Sigmoid colon (tissue), 7 donors: ENCODE data around the gene C20orf173. TPM values are rescaled to one million over a fixed set of nuclear protein-coding genes. Genes with fewer than 3 reads are reported as not detected.

Source experiments
- DNase-seq: peaks from one replicate; pipeline ENCODE4 v3.0.0-alpha.2; 2019
- H3K27ac ChIP-seq, 4 donors: fragments of 200-600 bp; sonication (generic); one replicate each; pipeline ENCODE4 v1.5.1; 2016 to 2019; ENCODE audit warnings: mild to moderate bottlenecking in 1 of 4
- H3K27me3 ChIP-seq, 3 donors: fragments of 200-600 bp; sonication (generic); one replicate each; pipeline ENCODE4 v1.5.1; 2019; ENCODE audit warnings: mild to moderate bottlenecking in 1 of 3
- H3K36me3 ChIP-seq, 4 donors: fragments of 200-600 bp; sonication (generic); one replicate each; pipeline ENCODE4 v1.5.1; 2016 to 2019
- H3K4me1 ChIP-seq, 4 donors: fragments of 200-600 bp; sonication (generic); one replicate each; pipeline ENCODE4 v1.5.1; 2017 to 2019
- H3K4me3 ChIP-seq, 4 donors: fragments of 200-600 bp; sonication (generic); one replicate each; pipeline ENCODE4 v1.5.1; 2017 to 2019; ENCODE audit warnings: mild to moderate bottlenecking in 2 of 4, moderate library complexity in 1 of 4
- H3K9me3 ChIP-seq, 4 donors: fragments of 200-600 bp in 3 of 4; sonication (generic) in 3 of 4; one replicate each; pipeline versions ENCODE4 v1.5.1 to v1.6.1; 2013 to 2019
- EP300 ChIP-seq, 4 donors: sonication (generic); formaldehyde crosslinking; IDR thresholded peaks; one replicate each; pipeline ENCODE4 v1.6.1; 2017; ENCODE audit warnings: antibody characterized with exemption in 4 of 4
- POLR2A ChIP-seq, 2 donors: fragments of 450-650 bp; IDR thresholded peaks; one replicate each; pipeline ENCODE4 v1.6.1; 2016; ENCODE audit warnings: antibody characterized with exemption in 2 of 2, mild to moderate bottlenecking in 2 of 2, moderate library complexity in 2 of 2
- POLR2AphosphoS5 ChIP-seq, 4 donors: sonication (generic); formaldehyde crosslinking; IDR thresholded peaks; one replicate each; pipeline ENCODE4 v1.6.1; 2017; ENCODE audit warnings: antibody characterized with exemption in 4 of 4
- WGBS, 2 donors: extraction: QIAGEN DNeasy Blood & Tissue Kit; methylation state at CpG; one replicate each; pipeline ENCODE4 v1.1.7; 2013; 5-methylcytosine and 5-hydroxymethylcytosine counted together
- intact Hi-C: fragments of 100-400 bp; cut with DNase I; formaldehyde crosslinking; loops from one replicate; pipeline ENCODE4 v1.15.1; 2023
- polyA plus RNA-seq, 3 donors: library from polyadenylated mRNA; stranded (reverse); fragments of 200-250 nt; gene quantifications; one replicate each; pipeline ENCODE4 v1.2.3, GENCODE V29; 2013
- total RNA-seq, 4 donors: library from RNA; depleted of rRNA; stranded (reverse); fragments of >200 nt; gene quantifications; one replicate each; pipeline ENCODE4 v1.1.0, GENCODE V29; 2016
- TF ChIP-seq, protein P1 (sequence below), 4 experiments: fragments of 450-650 bp in 3 of 4; fragments of 200-600 bp in 1 of 4; IDR thresholded peaks; one replicate each; pipeline ENCODE4 v1.5.1; 2016 to 2019; ENCODE audit warnings: antibody characterized with exemption in 4 of 4, mild to moderate bottlenecking in 3 of 4, moderate library complexity in 2 of 4
- donor health status: healthy with polysubstance abuse.
- donor health status: Bipolar disorder and iron deficiency.
- donor health status: healthy.

The C20orf173 gene
- total and polyA plus RNA-seq, 7 donors, result not detected

DNA sequence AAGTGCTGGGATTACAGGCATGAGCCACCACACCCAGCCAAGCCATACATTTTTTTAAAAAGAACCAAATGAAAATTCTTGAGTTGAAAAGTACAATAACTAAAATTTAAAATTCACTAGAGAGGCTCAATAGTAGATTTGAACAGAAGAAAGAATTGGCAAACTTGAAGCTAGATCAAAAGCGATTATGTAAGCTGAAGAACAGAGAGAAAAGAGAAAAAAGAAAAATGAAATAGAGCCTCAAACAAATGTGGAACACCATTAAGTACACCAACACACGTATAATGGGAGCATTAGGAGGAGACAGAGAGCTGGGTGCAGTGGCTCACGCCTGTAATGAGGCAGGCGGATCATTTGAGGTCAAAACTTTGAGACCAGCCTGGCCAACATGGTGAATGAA is 43.4 kb upstream of the C20orf173 start:
- Histone ChIP-seq H3K27me3 (no peaks in the 10 kb centered on the region), H3K4me3 (no peak overlapping the region), H3K9me3 (peaks cover 0 to 6% (median under 1%) of the 10 kb centered on the region in 4 donors), H3K4me1 (no peaks in the 10 kb centered on the region), H3K36me3 (no peaks in the 10 kb centered on the region), H3K27ac (no peak overlapping the region)
- intact Hi-C loops, result no loop called here
- no peak for TF ChIP-seq EP300 (IDR thresholded peaks at IDR 0.05)
- TF ChIP-seq POLR2AphosphoS5 (IDR thresholded peaks at IDR 0.05), result no peak
- TF ChIP-seq, protein P1, sequence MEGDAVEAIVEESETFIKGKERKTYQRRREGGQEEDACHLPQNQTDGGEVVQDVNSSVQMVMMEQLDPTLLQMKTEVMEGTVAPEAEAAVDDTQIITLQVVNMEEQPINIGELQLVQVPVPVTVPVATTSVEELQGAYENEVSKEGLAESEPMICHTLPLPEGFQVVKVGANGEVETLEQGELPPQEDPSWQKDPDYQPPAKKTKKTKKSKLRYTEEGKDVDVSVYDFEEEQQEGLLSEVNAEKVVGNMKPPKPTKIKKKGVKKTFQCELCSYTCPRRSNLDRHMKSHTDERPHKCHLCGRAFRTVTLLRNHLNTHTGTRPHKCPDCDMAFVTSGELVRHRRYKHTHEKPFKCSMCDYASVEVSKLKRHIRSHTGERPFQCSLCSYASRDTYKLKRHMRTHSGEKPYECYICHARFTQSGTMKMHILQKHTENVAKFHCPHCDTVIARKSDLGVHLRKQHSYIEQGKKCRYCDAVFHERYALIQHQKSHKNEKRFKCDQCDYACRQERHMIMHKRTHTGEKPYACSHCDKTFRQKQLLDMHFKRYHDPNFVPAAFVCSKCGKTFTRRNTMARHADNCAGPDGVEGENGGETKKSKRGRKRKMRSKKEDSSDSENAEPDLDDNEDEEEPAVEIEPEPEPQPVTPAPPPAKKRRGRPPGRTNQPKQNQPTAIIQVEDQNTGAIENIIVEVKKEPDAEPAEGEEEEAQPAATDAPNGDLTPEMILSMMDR (IDR thresholded peaks at IDR 0.05), result no peak
- TF ChIP-seq POLR2A (IDR thresholded peaks at IDR 0.05), result no peak
- WGBS, 2 donors, result 93 to 98% methylated on average over 4 of the region's 4 CpGs
- no peak for DNase-seq

DNA sequence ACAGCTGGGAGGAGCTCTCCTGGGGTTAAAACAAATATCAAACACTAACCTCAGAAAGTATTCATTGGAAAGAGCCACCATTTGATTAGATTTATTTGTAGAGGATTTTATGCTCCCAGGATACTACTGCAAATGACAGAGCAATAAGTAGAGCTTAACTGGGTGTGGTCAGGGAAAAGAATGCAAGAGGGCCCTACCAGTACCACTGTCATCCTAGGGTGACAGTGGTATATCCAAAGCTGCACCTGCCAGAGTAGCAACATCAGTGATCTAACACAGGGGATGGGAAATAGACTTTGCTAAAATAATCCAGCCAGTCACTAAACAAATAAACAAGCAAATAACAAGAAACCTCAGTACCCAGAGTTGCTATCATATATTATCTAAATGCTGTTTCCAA is 42.1 kb upstream of the C20orf173 start:
- no peak for DNase-seq
- Histone ChIP-seq H3K27me3 (no peaks in the 10 kb centered on the region), H3K9me3 (peaks cover 0 to 6% (median under 1%) of the 10 kb centered on the region in 4 donors), H3K36me3 (no peaks in the 10 kb centered on the region), H3K4me1 (no peaks in the 10 kb centered on the region), H3K4me3 (no peak overlapping the region), H3K27ac (no peak overlapping the region)
- intact Hi-C loops, result no loop called here
- TF ChIP-seq, protein P1 (IDR thresholded peaks at IDR 0.05), result no peak
- no peak for TF ChIP-seq POLR2A (IDR thresholded peaks at IDR 0.05)
- no peak for TF ChIP-seq EP300 (IDR thresholded peaks at IDR 0.05)
- no peak for TF ChIP-seq POLR2AphosphoS5 (IDR thresholded peaks at IDR 0.05)

DNA sequence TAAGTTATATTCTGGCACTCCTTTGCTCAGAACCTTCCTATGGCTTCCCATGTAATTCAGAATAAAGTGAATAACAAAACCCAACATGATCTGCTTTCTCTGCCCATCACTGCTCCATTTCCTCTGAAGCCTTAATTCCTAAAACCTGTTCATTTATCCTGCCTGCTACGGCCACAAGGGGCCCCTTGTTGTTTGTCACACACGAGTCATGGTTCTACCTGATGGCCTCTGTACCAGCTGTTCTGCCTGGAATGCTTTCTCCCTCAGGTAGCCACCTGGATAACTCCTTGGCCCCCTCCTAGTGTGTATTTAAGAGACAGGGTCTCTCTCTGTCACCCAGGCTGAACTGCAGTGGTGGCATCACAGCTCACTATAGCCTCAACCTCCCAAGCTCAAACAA is 39.2 kb upstream of the C20orf173 start:
- Histone ChIP-seq H3K27me3 (no peaks in the 10 kb centered on the region), H3K9me3 (peaks cover 0 to 6% (median under 1%) of the 10 kb centered on the region in 4 donors), H3K36me3 (no peaks in the 10 kb centered on the region), H3K4me1 (no peaks in the 10 kb centered on the region), H3K4me3 (no peak overlapping the region), H3K27ac (no peak overlapping the region)
- no peak for DNase-seq
- TF ChIP-seq, protein P1 (IDR thresholded peaks at IDR 0.05), result no peak
- TF ChIP-seq EP300 (IDR thresholded peaks at IDR 0.05) (no peak), POLR2AphosphoS5 (IDR thresholded peaks at IDR 0.05) (no peak), POLR2A (IDR thresholded peaks at IDR 0.05) (no peak)
- 2 to 17% methylated on average over 2 of the region's 2 CpGs for WGBS, 2 donors
- intact Hi-C loops, result no loop called here

DNA sequence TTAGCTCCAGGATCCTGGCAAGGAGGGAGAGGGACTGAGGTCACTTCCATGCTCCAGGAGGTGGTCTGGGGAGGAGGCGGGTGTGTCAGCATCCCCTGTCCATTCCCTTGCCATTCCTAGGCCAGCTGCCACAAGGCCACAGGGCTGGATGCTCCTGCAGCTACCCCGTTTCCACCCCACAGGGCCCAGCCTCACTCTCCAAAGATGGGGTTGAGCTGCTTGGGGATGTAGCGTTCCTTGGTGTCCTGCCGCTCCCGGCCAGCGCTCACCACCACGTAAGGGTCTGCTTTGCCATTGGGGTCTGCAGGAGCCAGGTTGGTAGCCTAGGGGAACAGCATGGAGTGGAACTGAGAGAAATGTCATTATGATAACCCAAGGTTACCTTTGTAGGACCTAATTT is 35.5 kb upstream of the C20orf173 start:
- intact Hi-C loops, result no loop called here
- WGBS, 2 donors, result 94 to 96% methylated on average over 7 of the region's 7 CpGs
- no peak for DNase-seq
- TF ChIP-seq, protein P1 (IDR thresholded peaks at IDR 0.05), result no peak
- TF ChIP-seq POLR2AphosphoS5 (IDR thresholded peaks at IDR 0.05), result no peak
- TF ChIP-seq POLR2A (IDR thresholded peaks at IDR 0.05), result no peak
- TF ChIP-seq EP300 (IDR thresholded peaks at IDR 0.05), result no peak
- H3K27me3 ChIP-seq, result no peaks in the 10 kb centered on the region
- H3K4me1 ChIP-seq, result peaks cover 0 to 4% (median 0%) of the 10 kb centered on the region in 4 donors
- H3K9me3 ChIP-seq, result no peaks in the 10 kb centered on the region
- no peak overlapping the region for H3K4me3 ChIP-seq
- no peaks in the 10 kb centered on the region for H3K36me3 ChIP-seq
- no peak overlapping the region for H3K27ac ChIP-seq

DNA sequence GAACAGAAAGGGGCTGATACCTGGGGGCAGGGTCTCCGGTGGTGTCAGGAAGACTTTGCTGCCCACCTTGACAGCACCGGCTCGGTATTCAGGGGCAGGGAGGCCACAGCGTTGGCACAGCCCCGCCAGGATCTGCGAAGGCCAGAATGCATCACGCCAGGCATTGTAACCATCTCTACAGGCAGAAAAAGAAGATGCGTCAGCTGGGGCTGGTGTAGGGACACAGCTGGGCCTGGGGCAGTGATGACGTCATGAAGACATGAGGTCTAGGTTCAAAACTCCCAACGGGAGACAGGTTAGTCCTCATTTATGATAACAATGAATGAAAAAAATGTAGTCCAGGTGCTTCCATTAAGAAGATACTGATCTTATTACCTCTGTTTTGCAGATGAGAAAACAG is 34.4 kb upstream of the C20orf173 start:
- TF ChIP-seq POLR2AphosphoS5 (IDR thresholded peaks at IDR 0.05) (no peak), POLR2A (IDR thresholded peaks at IDR 0.05) (no peak), EP300 (IDR thresholded peaks at IDR 0.05) (no peak)
- TF ChIP-seq, protein P1 (IDR thresholded peaks at IDR 0.05), result no peak
- H3K27ac ChIP-seq, result no peak overlapping the region
- 90 to 93% methylated on average over 10 of the region's 10 CpGs for WGBS, 2 donors
- DNase-seq, result no peak
- intact Hi-C loops, result no loop called here
- no peaks in the 10 kb centered on the region for H3K9me3 ChIP-seq
- H3K27me3 ChIP-seq, result no peaks in the 10 kb centered on the region
- H3K4me3 ChIP-seq, result no peak overlapping the region
- peaks cover 0 to 4% (median 0%) of the 10 kb centered on the region in 4 donors for H3K4me1 ChIP-seq
- H3K36me3 ChIP-seq, result peaks cover 0 to 2% (median 0%) of the 10 kb centered on the region in 4 donors
